ENCODE measurements around the gene CYSTM1. TPM values are rescaled to one million over a fixed set of nuclear protein-coding genes. Genes with fewer than 3 reads are reported as not detected.

The CYSTM1 gene
- total and polyA plus RNA-seq, 3 experiments from 2014 or later = 11.1 to 17.3 (median 13.9) TPM

- ChIA-PET CTCF (interaction anchor here (1.2 to 8.4 kb wide), 5 partner anchors 13 to 188 kb away, joined by 3 to 83 read pairs (median 7); no protein-coding TSS in a partner anchor), POLR2A (interaction anchor here (1.0 kb wide), 1 partner anchor 50 kb away, joined by 3 read pairs; no protein-coding TSS in a partner anchor)
- Mint-ChIP-seq H3K27me3 (no peaks in the 10 kb centered on the region), H3K4me3 (peak overlapping the region in 5 of 7 donors; percentile 8 to 72 (median 44)), H3K27ac (peak overlapping the region in 3 of 8 donors; percentile 48 to 54 (median 53)), H3K4me1 (peaks cover 3 to 10% (median 9%) of the 10 kb centered on the region in 3 donors), H3K9me3 (no peaks in the 10 kb centered on the region), H3K36me3 (peaks cover 0 to under 1% (median 0%) of the 10 kb centered on the region in 3 donors)
- H3K27ac ChIP-seq (ENCODE audit: low read depth, low read length) = no peak overlapping the region
- peak; percentile 75 to 88 (median 79) for DNase-seq
- H3K27me3 ChIP-seq (ENCODE audit: insufficient read depth, low read length, poor library complexity, severe bottlenecking) = no peaks in the 10 kb centered on the region
- H3K4me3 ChIP-seq (ENCODE audit: low read length) = no peak overlapping the region
- H3K9me3 ChIP-seq (ENCODE audit: low read length) = no peaks in the 10 kb centered on the region
- no peaks in the 10 kb centered on the region for H3K36me3 ChIP-seq (ENCODE audit: insufficient read depth, low read length)
- peaks cover 3% of the 10 kb centered on the region for H3K4me1 ChIP-seq (ENCODE audit: insufficient read depth, low read length)
These were observed 17.8 kb upstream of the CYSTM1 start for GRCh38 chr5:140157032-140157781.

GRCh38 chr5:140159014-140159927 is 15.7 kb upstream of the CYSTM1 start:
- Histone ChIP-seq H3K4me1 (ENCODE audit: insufficient read depth, low read length) (peaks cover 3% of the 10 kb centered on the region), H3K9me3 (ENCODE audit: low read length) (no peaks in the 10 kb centered on the region), H3K27me3 (ENCODE audit: insufficient read depth, low read length, poor library complexity, severe bottlenecking) (no peaks in the 10 kb centered on the region), H3K36me3 (ENCODE audit: insufficient read depth, low read length) (no peaks in the 10 kb centered on the region), H3K27ac (ENCODE audit: low read depth, low read length) (no peak overlapping the region), H3K4me3 (ENCODE audit: low read length) (no peak overlapping the region)
- CTCF ChIA-PET = interaction anchor here (1.1 to 8.4 kb wide), 3 partner anchors 11 to 85 kb away, joined by 5 to 83 read pairs (median 76); no protein-coding TSS in a partner anchor
- POLR2A ChIA-PET = no interaction called here
- Mint-ChIP-seq H3K9me3 (no peaks in the 10 kb centered on the region), H3K27me3 (peaks cover 0 to 4% of the 10 kb centered on the region in 2 donors), H3K36me3 (peaks cover 0 to 1% (median 0%) of the 10 kb centered on the region in 3 donors), H3K27ac (peak overlapping the region in 1 of 8 donors; percentile 48), H3K4me3 (peak overlapping the region in 1 of 7 donors; percentile 49), H3K4me1 (peaks cover 3 to 10% (median 9%) of the 10 kb centered on the region in 3 donors)
- DNase-seq = no peak

- H3K4me3 ChIP-seq (ENCODE audit: low read length) = no peak overlapping the region
- Mint-ChIP-seq H3K36me3 (peaks cover 0 to 2% (median 1%) of the 10 kb centered on the region in 3 donors), H3K9me3 (no peaks in the 10 kb centered on the region), H3K27ac (peak overlapping the region in 1 of 8 donors; percentile 54), H3K4me1 (peaks cover 0 to 2% (median 1%) of the 10 kb centered on the region in 3 donors), H3K4me3 (no peak overlapping the region), H3K27me3 (peaks cover 1 to 4% of the 10 kb centered on the region in 2 donors)
- ChIA-PET POLR2A (no interaction called here), CTCF (interaction anchor here (0.7 to 1.3 kb wide), 3 partner anchors 12 to 89 kb away, joined by 3 to 5 read pairs (median 3); no protein-coding TSS in a partner anchor)
- no peaks in the 10 kb centered on the region for H3K27me3 ChIP-seq (ENCODE audit: insufficient read depth, low read length, poor library complexity, severe bottlenecking)
- H3K4me1 ChIP-seq (ENCODE audit: insufficient read depth, low read length) = peaks cover 3% of the 10 kb centered on the region
- H3K36me3 ChIP-seq (ENCODE audit: insufficient read depth, low read length) = no peaks in the 10 kb centered on the region
- H3K9me3 ChIP-seq (ENCODE audit: low read length) = no peaks in the 10 kb centered on the region
- DNase-seq = no peak
- no peak overlapping the region for H3K27ac ChIP-seq (ENCODE audit: low read depth, low read length)
These were observed 12.7 kb upstream of the CYSTM1 start for GRCh38 chr5:140162275-140162674.

GRCh38 chr5:140162781-140163180 is 12.2 kb upstream of the CYSTM1 start:
- ChIA-PET CTCF (interaction anchor here (1.3 kb wide), 1 partner anchor 90 kb away, joined by 5 read pairs; no protein-coding TSS in a partner anchor), POLR2A (no interaction called here)
- Mint-ChIP-seq H3K36me3 (peaks cover 0 to 4% (median 1%) of the 10 kb centered on the region in 3 donors), H3K4me1 (no peaks in the 10 kb centered on the region), H3K27ac (no peak overlapping the region), H3K4me3 (no peak overlapping the region), H3K9me3 (no peaks in the 10 kb centered on the region), H3K27me3 (peaks cover 1 to 4% of the 10 kb centered on the region in 2 donors)
- DNase-seq = no peak
- no peak overlapping the region for H3K27ac ChIP-seq (ENCODE audit: low read depth, low read length)
- no peaks in the 10 kb centered on the region for H3K4me1 ChIP-seq (ENCODE audit: insufficient read depth, low read length)
- H3K4me3 ChIP-seq (ENCODE audit: low read length) = no peak overlapping the region
- H3K9me3 ChIP-seq (ENCODE audit: low read length) = no peaks in the 10 kb centered on the region
- no peaks in the 10 kb centered on the region for H3K27me3 ChIP-seq (ENCODE audit: insufficient read depth, low read length, poor library complexity, severe bottlenecking)
- H3K36me3 ChIP-seq (ENCODE audit: insufficient read depth, low read length) = no peaks in the 10 kb centered on the region

GRCh38 chr5:140165101-140165922 is 9.7 kb upstream of the CYSTM1 start:
- no peaks in the 10 kb centered on the region for H3K4me1 ChIP-seq (ENCODE audit: insufficient read depth, low read length)
- POLR2A ChIA-PET = no interaction called here
- Mint-ChIP-seq H3K27me3 (peaks cover 1 to 4% of the 10 kb centered on the region in 2 donors), H3K36me3 (peaks cover 0 to 6% (median 4%) of the 10 kb centered on the region in 3 donors), H3K9me3 (no peaks in the 10 kb centered on the region), H3K27ac (peak overlapping the region in 1 of 8 donors; percentile 68), H3K4me1 (no peaks in the 10 kb centered on the region), H3K4me3 (no peak overlapping the region)
- no peak overlapping the region for H3K27ac ChIP-seq (ENCODE audit: low read depth, low read length)
- no peaks in the 10 kb centered on the region for H3K27me3 ChIP-seq (ENCODE audit: insufficient read depth, low read length, poor library complexity, severe bottlenecking)
- no peak overlapping the region for H3K4me3 ChIP-seq (ENCODE audit: low read length)
- no peak for DNase-seq
- no peaks in the 10 kb centered on the region for H3K36me3 ChIP-seq (ENCODE audit: insufficient read depth, low read length)
- no peaks in the 10 kb centered on the region for H3K9me3 ChIP-seq (ENCODE audit: low read length)
- CTCF ChIA-PET = interaction anchor here (2.0 kb wide), 1 partner anchor 21 kb away, joined by 10 read pairs; no protein-coding TSS in a partner anchor

GRCh38 chr5:140165923-140166270 is 9.1 kb upstream of the CYSTM1 start:
- no peak for DNase-seq
- Mint-ChIP-seq H3K27me3 (peaks cover 1 to 4% of the 10 kb centered on the region in 2 donors), H3K9me3 (no peaks in the 10 kb centered on the region), H3K27ac (no peak overlapping the region), H3K36me3 (peaks cover 0 to 6% (median 4%) of the 10 kb centered on the region in 3 donors), H3K4me1 (no peaks in the 10 kb centered on the region), H3K4me3 (no peak overlapping the region)
- CTCF ChIA-PET = interaction anchor here (2.0 kb wide), 1 partner anchor 21 kb away, joined by 10 read pairs; no protein-coding TSS in a partner anchor
- POLR2A ChIA-PET = no interaction called here
- Histone ChIP-seq H3K27me3 (ENCODE audit: insufficient read depth, low read length, poor library complexity, severe bottlenecking) (no peaks in the 10 kb centered on the region), H3K4me3 (ENCODE audit: low read length) (no peak overlapping the region), H3K27ac (ENCODE audit: low read depth, low read length) (no peak overlapping the region), H3K36me3 (ENCODE audit: insufficient read depth, low read length) (no peaks in the 10 kb centered on the region), H3K4me1 (ENCODE audit: insufficient read depth, low read length) (no peaks in the 10 kb centered on the region), H3K9me3 (ENCODE audit: low read length) (no peaks in the 10 kb centered on the region)

- no peak overlapping the region for H3K4me3 ChIP-seq (ENCODE audit: low read length)
- Mint-ChIP-seq H3K36me3 (peaks cover 0 to 9% (median 4%) of the 10 kb centered on the region in 3 donors), H3K27me3 (peaks cover 1 to 4% of the 10 kb centered on the region in 2 donors), H3K9me3 (no peaks in the 10 kb centered on the region), H3K27ac (no peak overlapping the region), H3K4me1 (no peaks in the 10 kb centered on the region), H3K4me3 (no peak overlapping the region)
- no peaks in the 10 kb centered on the region for H3K36me3 ChIP-seq (ENCODE audit: insufficient read depth, low read length)
- no peaks in the 10 kb centered on the region for H3K9me3 ChIP-seq (ENCODE audit: low read length)
- DNase-seq = no peak
- no peaks in the 10 kb centered on the region for H3K27me3 ChIP-seq (ENCODE audit: insufficient read depth, low read length, poor library complexity, severe bottlenecking)
- no peaks in the 10 kb centered on the region for H3K4me1 ChIP-seq (ENCODE audit: insufficient read depth, low read length)
- no peak overlapping the region for H3K27ac ChIP-seq (ENCODE audit: low read depth, low read length)
- POLR2A ChIA-PET = no interaction called here
- CTCF ChIA-PET = interaction anchor here (0.7 to 2.0 kb wide), 2 partner anchors 12 to 22 kb away, joined by 3 to 10 read pairs; no protein-coding TSS in a partner anchor
These were observed 8.1 kb upstream of the CYSTM1 start for GRCh38 chr5:140166911-140167310.

Data from CD8-positive, alpha-beta memory T cell (primary cell).